ENCODE results near the gene RALBP1. TPM values are rescaled to one million over a fixed set of nuclear protein-coding genes. Genes with fewer than 3 reads are reported as not detected.

Gene RALBP1
- total and polyA plus RNA-seq, 2 of the 8 experiments (the other 6 are each of a cell fraction or from before 2014, with no cell fraction given) = 40.3 to 67.8 TPM

- Histone ChIP-seq H3K79me1 (ENCODE audit: low read depth, low read length) (no peaks in the 10 kb centered on the region; the same call in 1 of the 2 replicates), H3K4ac (replicated peaks; ENCODE audit: insufficient read length, low read depth, low read length) (no peak overlapping the region), H3K56ac (replicated peaks; ENCODE audit: insufficient read length, low read depth, low read length) (no peak overlapping the region), H3K4me2 (ENCODE audit: insufficient read depth in 1 of 2, low read depth in 2 of 2, low read length in 2 of 2) (no peak overlapping the region), H3K27me3 (replicated peaks in 1 of 4; ENCODE audit: control insufficient read depth in 3 of 4, extremely low read depth in 1 of 4, insufficient read depth in 3 of 4, low read length in 3 of 4) (no peaks in the 10 kb centered on the region), H3K23ac (ENCODE audit: insufficient read length) (no peak overlapping the region), H3K9me3 (ENCODE audit: insufficient read depth in 2 of 2, low read depth in 1 of 2, low read length in 1 of 2) (no peaks in the 10 kb centered on the region), H4K8ac (ENCODE audit: extremely low read depth, insufficient read depth, low read length) (no peak overlapping the region), H3K79me2 (ENCODE audit: control insufficient read depth in 1 of 2, insufficient read depth in 2 of 2, low read length in 2 of 2) (peaks cover 2 to 75% of the 10 kb centered on the region in 2 experiments; a peak in 3 of 4 replicates), H4K5ac (ENCODE audit: insufficient read length, low read depth, low read length) (no peak overlapping the region), H2AK5ac (ENCODE audit: low read depth, low read length) (no peak overlapping the region), H2BK12ac (ENCODE audit: low read depth, low read length) (no peak overlapping the region), H3K18ac (ENCODE audit: extremely low read depth, low read length) (no peak overlapping the region), H3K9ac (replicated peaks in 1 of 4; ENCODE audit: extremely low read depth in 1 of 4, low read depth in 3 of 4, low read length in 3 of 4) (peak overlapping the region in 1 of 4 experiments; percentile 34; a peak in 1 of 7 replicates), H3K27ac (ENCODE audit: low read depth, low read length) (no peak overlapping the region), H2BK20ac (ENCODE audit: low read length) (no peak overlapping the region), H2AFZ (ENCODE audit: low read length) (no peak overlapping the region), H4K91ac (replicated peaks; ENCODE audit: insufficient read length, low read length) (no peak overlapping the region), H3K36me3 (ENCODE audit: control insufficient read depth in 2 of 4, insufficient read depth in 4 of 4, low read length in 3 of 4) (peaks cover 0 to 3% (median 0%) of the 10 kb centered on the region in 4 experiments; a peak in 1 of 8 replicates), H3K23me2 (ENCODE audit: low read depth, low read length) (no peaks in the 10 kb centered on the region), H3K4me1 (replicated peaks in 1 of 4; ENCODE audit: control insufficient read depth in 3 of 4, insufficient read depth in 4 of 4, low read length in 3 of 4) (peaks cover 0 to 3% (median 1%) of the 10 kb centered on the region in 4 experiments; a peak in 1 of 7 replicates), H3K14ac (ENCODE audit: insufficient read length) (no peak overlapping the region), H2BK15ac (ENCODE audit: low read length) (no peak overlapping the region), H2BK5ac (ENCODE audit: low read depth, low read length) (no peak overlapping the region), H3K4me3 (ENCODE audit: extremely low read depth in 1 of 4, insufficient read depth in 2 of 4, low read depth in 3 of 4, low read length in 4 of 4) (no peak overlapping the region), H2BK120ac (replicated peaks; ENCODE audit: low read depth, low read length) (no peak overlapping the region), H4K20me1 (replicated peaks in 1 of 2; ENCODE audit: control insufficient read depth in 1 of 2, insufficient read depth in 2 of 2, low read length in 2 of 2) (peaks cover 0 to 5% of the 10 kb centered on the region in 2 experiments)
- CTCF ChIA-PET (ENCODE audit: partially characterized antibody) = interaction anchor here (3.3 kb wide), 1 partner anchor 8 kb away, joined by 20 read pairs; no protein-coding TSS in a partner anchor
- FAIRE-seq (no peak), DNase-seq (ENCODE audit: low read depth in 1 of 2, low spot score in 2 of 2) (no peak)
- POLR2A ChIA-PET (ENCODE audit: partially characterized antibody) = no interaction called here
- WGBS, 2 experiments (ENCODE audit: extremely low coverage in 1 of 2, insufficient coverage in 1 of 2, insufficient read length in 1 of 2, insufficient replicate concordance in 2 of 2, low coverage in 1 of 2, low lambda C conversion rate in 2 of 2, missing lambda C conversion rate in 1 of 2) = 90% methylated on average over 2 of the region's 2 CpGs; no CpG with 5 or more reads in 1 of the 2 experiments
- TF ChIP-seq SIN3A (conservative IDR thresholded peaks at IDR 0.05 in 1 of 2, IDR thresholded peaks at IDR 0.05 in 1 of 2; ENCODE audit: low read depth in 1 of 2, low read length in 2 of 2) (no peak), HDAC2 (IDR thresholded peaks at IDR 0.05; ENCODE audit: borderline replicate concordance in 1 of 2, low read depth in 2 of 2, low read length in 2 of 2) (no peak), TAF7 (optimal IDR thresholded peaks at IDR 0.05; ENCODE audit: borderline replicate concordance, low read depth, low read length) (no peak), SP2 (IDR thresholded peaks at IDR 0.05; ENCODE audit: low read length) (no peak), YY1 (IDR thresholded peaks at IDR 0.05; ENCODE audit: low read depth, low read length) (no peak), USF2 (IDR thresholded peaks at IDR 0.05; ENCODE audit: low read length) (no peak), HDAC6 (IDR thresholded peaks at IDR 0.05; ENCODE audit: low read depth, low read length) (no peak)
Observed at GRCh38 chr18:9508446-9509025, 33.2 kb downstream of the RALBP1 start.

Data from H1 (cell line).